Psoas muscle (tissue), 8 donors: ENCODE data around the gene TRNT1. TPM values are rescaled to one million over a fixed set of nuclear protein-coding genes. Genes with fewer than 3 reads are reported as not detected.

ENCODE experiments used
- ATAC-seq, 4 donors: fragments of 200-7000 bp; cut with Tn5 transposase; one replicate each; pipeline ENCODE4 v1.9.1; 2020; ENCODE audit warnings: moderate library complexity in 3 of 4, mild to moderate bottlenecking in 2 of 4
- DNase-seq, 2 donors: peaks; one replicate each; pipeline ENCODE4 v3.0.0-alpha.2; 2020
- H3K27ac ChIP-seq: fragments of 200-600 bp; one replicate; pipeline ENCODE4 v1.8.0; 2022
- H3K27me3 ChIP-seq, 3 donors: fragments of 200-600 bp in 1 of 3; one replicate each; pipeline versions ENCODE4 v1.6.1 to v1.8.0; 2013 to 2022; ENCODE audit warnings: low read length in 2 of 3, mild to moderate bottlenecking in 2 of 3, moderate library complexity in 1 of 3; ENCODE audit not compliant: insufficient read depth in 3 of 3
- H3K36me3 ChIP-seq, 2 donors: fragments of 200-600 bp in 1 of 2; one replicate each; pipeline versions ENCODE4 v1.6.1 to v1.8.0; 2013 to 2022; ENCODE audit warnings: low read depth in 1 of 2, mild to moderate bottlenecking in 1 of 2, moderate library complexity in 1 of 2; ENCODE audit not compliant: insufficient read depth in 1 of 2
- H3K4me1 ChIP-seq: fragments of 200-600 bp; one replicate; pipeline ENCODE4 v1.8.0; 2022
- H3K4me3 ChIP-seq: fragments of 200-600 bp; one replicate; pipeline ENCODE4 v1.8.0; 2022; ENCODE audit warnings: mild to moderate bottlenecking
- H3K9me3 ChIP-seq: fragments of 200-600 bp; one replicate; pipeline ENCODE4 v1.8.0; 2022
- CTCF ChIP-seq: fragments of 200-600 bp; IDR thresholded peaks from one replicate; pipeline ENCODE4 v1.8.0; 2022; ENCODE audit warnings: antibody characterized with exemption
- WGBS, 3 donors: extraction: QIAGEN DNeasy Blood & Tissue Kit; methylation state at CpG; one replicate each; pipeline versions ENCODE4 v1.1.6 to v1.1.7; 2013; 5-methylcytosine and 5-hydroxymethylcytosine counted together
- intact Hi-C, 2 donors: fragments of 100-400 bp; cut with DNase I; formaldehyde crosslinking; loops; one replicate each; pipeline versions ENCODE4 v1.11.0 to v1.14.2; 2022
- polyA plus RNA-seq, 3 donors: library from polyadenylated mRNA; stranded (reverse); fragments of 200-250 nt; gene quantifications; one replicate each; pipeline ENCODE4 v1.2.3, GENCODE V29; 2013
- total RNA-seq, 4 donors: library from RNA; stranded (reverse); fragmentation: NEBNext Ultra II Directional in 2 of 4; extraction: Animal tissue kit (Norgen Biotek cat#: 25700) in 2 of 4; gene quantifications; one replicate each; pipeline versions ENCODE4 v1.2.1 to v1.2.4, GENCODE V29; 2021 to 2023
- donor health status: healthy with polysubstance abuse.
- donor health status: DM: no; HTN: no; CAD: no; lungs with moderate emphysema.
- donor health status: Bipolar disorder and iron deficiency.
- donor health status: healthy.
- donor health status: DM: yes; HTN: yes; CAD: no.
- donor health status: DM: no; HTN: no; CAD: no.
- donor health status: DM: no; HTN: no; CAD: no.
- donor health status: DM: yes; HTN: yes; CAD: no.

The TRNT1 gene
- total and polyA plus RNA-seq, 7 donors, result 12.2 to 31.3 (median 15.5) TPM

DNA sequence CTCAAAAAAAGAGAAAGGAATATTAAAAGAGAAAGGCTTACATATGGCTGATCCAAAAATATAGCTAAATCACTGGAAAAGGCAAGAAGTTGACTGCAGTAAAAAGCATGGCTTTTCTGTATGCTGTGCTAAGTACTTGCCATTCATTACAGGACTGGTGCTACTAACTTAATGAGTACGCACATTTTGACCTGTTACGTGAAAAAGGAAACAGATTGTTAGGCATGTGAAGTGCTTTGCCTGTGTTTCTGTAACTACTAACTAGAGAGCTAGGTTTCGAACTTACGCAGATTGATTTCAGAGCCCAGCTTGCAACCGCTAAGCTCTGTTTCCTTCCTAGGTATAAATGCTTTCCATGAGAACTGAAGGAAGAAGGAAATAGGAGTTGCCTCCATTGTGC lies 2.8 kb downstream of the TRNT1 start:
- ATAC-seq (no peak), DNase-seq (no peak)
- peaks cover 5 to 36% of the 10 kb centered on the region in 2 donors for H3K36me3 ChIP-seq
- TF ChIP-seq CTCF, result no peak
- H3K27me3 ChIP-seq, result no peaks in the 10 kb centered on the region
- no peak overlapping the region for H3K27ac ChIP-seq
- 72 to 73% (median 73%) methylated on average over 5 of the region's 5 CpGs for WGBS, 3 donors
- no peak overlapping the region for H3K4me3 ChIP-seq
- intact Hi-C loops, result loop anchor here (5.0 kb wide), 1 partner anchor 48 kb away; the partner anchor contains the start of gene CRBN (in 2 of the 2)
- H3K9me3 ChIP-seq, result no peaks in the 10 kb centered on the region
- H3K4me1 ChIP-seq, result peaks cover 8% of the 10 kb centered on the region

DNA sequence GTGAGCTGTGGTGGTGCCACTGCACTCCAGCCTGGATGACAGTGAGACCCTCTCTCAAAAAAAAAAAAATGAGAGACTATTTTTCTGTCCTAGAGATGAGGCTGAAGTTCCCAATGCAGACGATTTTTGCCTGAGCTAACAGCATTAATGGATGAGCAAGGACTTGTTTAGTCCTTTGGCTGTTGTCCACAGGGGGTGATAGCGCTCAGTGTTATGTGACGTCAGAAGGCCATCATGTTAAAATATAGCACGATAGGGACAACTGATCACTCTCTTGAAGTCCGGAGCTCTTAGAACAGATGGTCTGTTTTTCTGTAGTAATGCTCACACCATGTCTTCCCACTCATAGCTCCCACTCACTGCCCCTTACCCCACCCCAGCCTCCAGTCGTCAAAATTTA lies 6.8 kb downstream of the TRNT1 start:
- no peak for TF ChIP-seq CTCF
- no peaks in the 10 kb centered on the region for H3K27me3 ChIP-seq
- intact Hi-C loops, result no loop called here
- WGBS, 3 donors, result 68 to 74% (median 74%) methylated on average over 6 of the region's 6 CpGs
- no peak overlapping the region for H3K4me3 ChIP-seq
- ATAC-seq, result no peak
- no peaks in the 10 kb centered on the region for H3K4me1 ChIP-seq
- no peak overlapping the region for H3K27ac ChIP-seq
- no peak for DNase-seq
- peaks cover 5 to 56% of the 10 kb centered on the region in 2 donors for H3K36me3 ChIP-seq
- no peaks in the 10 kb centered on the region for H3K9me3 ChIP-seq

- WGBS, 3 donors, result 93 to 98% (median 98%) methylated on average over 4 of the region's 4 CpGs
- no peak for TF ChIP-seq CTCF
- ATAC-seq (peak in 3 of 4 donors; percentile 20 to 53 (median 42)), DNase-seq (no peak)
- no peak overlapping the region for H3K4me3 ChIP-seq
- no peak overlapping the region for H3K27ac ChIP-seq
- no peaks in the 10 kb centered on the region for H3K4me1 ChIP-seq
- no peaks in the 10 kb centered on the region for H3K27me3 ChIP-seq
- no peaks in the 10 kb centered on the region for H3K9me3 ChIP-seq
- peaks cover 2 to 58% of the 10 kb centered on the region in 2 donors for H3K36me3 ChIP-seq
- intact Hi-C loops, result loop anchor here in 1 of 2 donors (5.0 kb wide), 1 partner anchor 37 kb away; no protein-coding TSS in a partner anchor
Measured at GRCh38 chr3:3134750-3135448, 8.2 kb downstream of the TRNT1 start.

- Histone ChIP-seq H3K9me3 (no peaks in the 10 kb centered on the region), H3K4me3 (no peak overlapping the region), H3K36me3 (peaks cover 0 to 70% of the 10 kb centered on the region in 2 donors), H3K4me1 (no peaks in the 10 kb centered on the region), H3K27ac (no peak overlapping the region), H3K27me3 (no peaks in the 10 kb centered on the region)
- 89 to 93% (median 93%) methylated on average over 6 of the region's 6 CpGs for WGBS, 3 donors
- DNase-seq (no peak), ATAC-seq (no peak)
- intact Hi-C loops, result loop anchor here in 1 of 2 donors (5.0 kb wide), 1 partner anchor 35 kb away; no protein-coding TSS in a partner anchor
- no peak for TF ChIP-seq CTCF
Measured at GRCh38 chr3:3137526-3137925, 10.8 kb downstream of the TRNT1 start.
